Activated CD4-positive, alpha-beta T cell treated with anti-CD3 and anti-CD28 coated beads, Interleukin-2, amount 50 U/mL, for 4 hours (primary cell): Measurements from ENCODE around the gene DAPK3.
"Not testable (repeated sequence)": the region's sequence is repeated elsewhere in the genome, so short reads cannot be mapped to it uniquely, and the experiment has no call there.

ENCODE experiments used
- DNase-seq, 2 experiments: peaks; one replicate each; pipeline ENCODE4 v3.0.0-alpha.2; 2020

Gene DAPK3

DNA sequence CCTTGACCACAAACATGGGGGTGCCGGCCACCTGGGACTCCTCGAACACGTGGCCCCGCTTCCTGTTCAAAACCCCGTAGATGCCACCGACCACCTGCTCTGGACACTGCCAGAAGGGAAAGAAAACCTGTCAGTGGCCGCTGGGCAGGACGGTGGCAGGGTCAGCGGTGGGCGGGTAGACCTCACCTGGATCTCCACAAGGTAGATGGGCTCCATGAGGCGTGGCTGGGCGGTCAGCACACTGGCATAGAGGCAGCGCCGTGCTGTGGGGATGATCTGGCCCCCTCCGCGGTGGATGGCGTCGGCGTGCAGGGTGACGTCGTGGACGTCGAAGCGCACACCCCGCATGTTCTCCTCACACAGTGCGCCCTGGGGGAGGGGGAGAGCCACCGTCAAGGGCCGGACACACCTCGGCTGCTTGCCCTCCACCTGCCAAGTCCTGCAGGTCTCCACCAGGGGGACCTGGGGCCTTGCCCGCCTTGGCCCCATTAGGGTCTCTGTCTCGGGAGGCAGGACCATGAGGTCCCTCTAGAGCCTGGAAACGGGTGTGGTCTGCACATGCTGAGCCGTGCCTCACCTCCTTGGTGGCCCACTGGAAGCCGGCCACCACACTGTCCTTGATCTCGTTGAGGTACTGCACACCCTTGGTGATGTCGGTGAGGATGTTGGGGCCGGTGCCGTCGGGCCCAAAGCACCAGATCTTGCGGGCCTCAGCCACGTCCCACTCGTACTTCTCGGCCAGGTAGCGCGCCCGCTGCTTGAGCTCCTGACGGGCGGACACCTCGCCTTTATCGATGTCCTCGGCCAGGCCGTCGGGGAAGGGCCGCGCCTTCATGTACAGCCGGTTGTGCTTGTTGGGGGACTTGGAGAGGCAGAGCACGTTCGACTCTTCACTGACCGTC lies 6.6 kb upstream of the DAPK3 start:
- no peak for DNase-seq

- DNase-seq, result no peak
Measured at GRCh38 chr19:3976495-3977241, 5.8 kb upstream of the DAPK3 start.

GRCh38 chr19:3975637-3976087 lies 4.8 kb upstream of the DAPK3 start:
- DNase-seq, result no peak

DNA sequence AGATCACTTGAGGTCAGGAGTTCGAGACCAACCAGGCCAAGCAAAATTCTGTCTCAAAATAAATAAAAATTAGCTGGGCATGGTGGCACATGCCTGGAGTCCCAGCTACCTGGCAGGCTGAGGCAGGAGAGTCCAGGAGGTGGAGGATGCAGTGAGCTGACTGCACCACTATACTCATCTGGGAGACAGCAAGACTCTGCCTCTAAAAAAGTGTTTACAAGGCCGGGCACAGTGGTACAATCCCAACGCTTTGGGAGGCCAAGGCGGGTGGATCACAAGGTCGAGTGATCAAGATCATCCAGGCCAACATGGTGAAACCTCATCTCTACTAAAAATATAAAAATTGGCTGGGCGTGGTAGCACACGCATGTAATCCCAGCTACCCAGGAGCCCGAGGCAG lies 4.2 kb upstream of the DAPK3 start:
- DNase-seq, result no peak

DNA sequence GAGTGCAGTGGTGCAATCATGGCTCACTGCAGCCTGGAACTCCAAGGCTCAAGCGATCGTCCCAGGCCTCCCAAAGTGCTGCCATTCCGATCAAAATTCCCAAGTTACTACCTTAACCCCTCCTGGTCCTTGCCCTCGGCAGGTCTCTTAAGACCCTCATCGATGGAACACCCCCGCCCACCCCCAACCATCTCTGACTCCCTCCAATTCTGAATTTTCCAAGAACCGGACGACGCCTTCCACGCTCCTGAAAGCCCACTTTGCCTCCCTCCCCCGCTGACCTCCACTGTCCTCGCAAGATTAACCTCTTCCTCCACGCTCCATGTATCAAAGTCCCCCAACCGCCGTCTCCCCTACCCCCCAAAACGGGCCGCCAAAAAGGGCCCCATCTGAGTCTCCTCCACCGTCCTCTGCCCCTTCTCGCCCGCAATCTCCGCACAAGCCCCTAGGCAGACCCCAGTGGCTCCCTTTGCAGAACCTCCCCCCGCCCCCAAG lies 539 bp downstream of the DAPK3 start:
- no peak for DNase-seq

DNA sequence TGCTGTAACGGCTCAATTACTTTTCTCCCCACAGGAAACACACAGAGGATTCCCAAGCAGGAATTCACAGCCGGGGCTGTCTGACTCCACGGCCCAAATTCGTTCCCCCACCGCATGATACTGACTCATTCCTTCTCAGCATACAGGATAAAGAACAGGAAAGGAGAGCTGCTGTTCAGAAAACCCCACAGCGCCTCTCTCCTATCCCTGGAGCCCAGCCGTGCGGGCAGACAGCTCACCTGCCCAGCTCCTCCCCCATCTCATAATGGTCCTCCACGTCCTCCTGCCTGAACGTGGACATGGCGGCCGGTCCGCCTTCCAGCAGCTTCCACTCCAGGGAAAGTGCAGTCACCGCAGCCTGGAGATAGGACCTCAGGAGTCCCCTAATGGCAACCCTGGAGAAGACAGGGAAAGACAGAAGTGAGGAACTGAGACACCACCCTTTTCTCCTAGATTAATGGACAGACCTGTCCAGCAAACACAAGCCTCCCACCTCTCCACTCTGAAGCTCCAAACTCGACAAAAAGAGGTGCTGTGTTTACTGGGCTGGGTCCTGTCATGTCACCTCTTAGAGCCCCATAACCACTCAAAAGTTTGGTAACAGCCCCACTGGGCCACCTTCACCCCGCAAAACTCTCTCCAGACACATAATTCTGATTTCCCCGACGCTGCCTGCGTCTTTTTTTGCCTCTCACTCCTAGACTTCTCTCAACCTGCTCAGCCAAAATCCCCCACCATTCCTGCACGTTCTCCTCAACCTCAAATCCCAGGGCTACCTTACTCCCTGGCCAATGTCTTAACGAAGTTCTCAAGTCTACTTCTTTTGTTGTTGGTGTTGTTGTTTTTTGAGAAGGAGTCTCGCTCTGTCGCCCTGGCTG lies 1.2 kb downstream of the DAPK3 start:
- DNase-seq, result no peak

GRCh38 chr19:3968556-3969434 lies 2.1 kb downstream of the DAPK3 start:
- no peak for DNase-seq

DNA sequence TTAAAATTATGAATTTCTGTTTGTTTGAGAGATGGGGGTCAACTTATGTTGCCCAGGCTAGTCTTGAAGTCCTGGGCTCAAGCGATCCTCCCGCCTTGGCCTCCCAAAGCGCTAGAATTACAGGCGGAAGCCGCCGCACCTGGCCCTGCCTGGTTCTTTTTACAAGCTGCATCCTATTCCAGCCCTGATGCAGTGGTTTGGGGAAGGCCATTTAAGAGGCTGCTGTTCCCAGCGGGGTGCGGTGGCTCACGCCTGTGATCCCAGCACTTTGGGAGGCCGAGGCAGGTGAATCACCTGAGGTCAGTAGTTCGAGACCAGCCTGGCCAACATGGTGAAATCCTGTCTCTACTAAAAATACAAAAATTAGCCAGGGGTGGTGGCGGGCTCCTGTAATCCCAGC lies 2.9 kb downstream of the DAPK3 start:
- not testable (repeated sequence) for DNase-seq

DNA sequence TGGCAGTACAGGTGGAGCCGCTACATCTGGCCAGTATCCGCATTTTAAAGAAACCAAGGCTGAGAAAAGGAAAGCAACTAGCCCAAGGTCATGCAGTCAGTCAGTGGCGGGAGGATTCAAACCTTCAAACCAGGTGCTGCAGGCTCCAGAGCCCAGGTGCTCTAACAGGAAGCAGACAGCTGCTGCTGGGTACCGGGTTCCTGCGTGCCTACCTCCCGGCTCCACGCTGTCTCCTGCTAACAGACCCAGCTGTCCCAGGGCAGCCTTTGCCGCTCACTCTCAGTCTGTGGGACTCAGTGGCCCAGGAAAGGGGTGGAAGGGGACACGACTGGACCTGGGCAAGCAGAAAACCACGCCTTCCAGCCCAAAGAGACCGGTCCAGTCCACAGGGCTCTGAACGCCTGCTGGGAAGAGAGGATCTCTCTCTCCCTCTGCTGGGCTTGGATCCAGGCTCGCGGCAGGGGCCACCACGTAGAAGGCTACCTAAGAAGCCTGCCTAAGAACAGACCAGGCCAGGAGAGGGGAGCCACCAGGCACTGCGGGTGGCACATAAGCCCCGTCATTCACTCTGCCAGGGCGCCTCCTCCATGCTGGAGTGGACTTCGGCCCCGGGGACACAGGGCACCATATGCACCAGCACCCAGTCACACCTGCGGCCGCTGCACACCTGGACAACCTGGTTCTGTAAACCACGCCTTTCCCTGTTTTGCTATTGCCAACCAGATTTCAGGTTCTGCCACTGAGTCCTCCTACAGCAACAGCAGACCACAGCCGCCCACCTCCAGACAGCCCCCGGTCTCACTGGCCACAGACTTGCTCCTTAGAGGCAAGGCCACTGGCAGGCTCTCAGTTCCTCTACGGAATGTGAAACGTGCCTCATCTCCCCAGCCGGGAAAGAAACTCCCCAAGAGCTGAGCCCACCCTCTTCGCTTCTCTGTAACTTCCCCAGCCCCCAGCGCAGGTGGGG lies 4.6 kb downstream of the DAPK3 start:
- no peak for DNase-seq

DNA sequence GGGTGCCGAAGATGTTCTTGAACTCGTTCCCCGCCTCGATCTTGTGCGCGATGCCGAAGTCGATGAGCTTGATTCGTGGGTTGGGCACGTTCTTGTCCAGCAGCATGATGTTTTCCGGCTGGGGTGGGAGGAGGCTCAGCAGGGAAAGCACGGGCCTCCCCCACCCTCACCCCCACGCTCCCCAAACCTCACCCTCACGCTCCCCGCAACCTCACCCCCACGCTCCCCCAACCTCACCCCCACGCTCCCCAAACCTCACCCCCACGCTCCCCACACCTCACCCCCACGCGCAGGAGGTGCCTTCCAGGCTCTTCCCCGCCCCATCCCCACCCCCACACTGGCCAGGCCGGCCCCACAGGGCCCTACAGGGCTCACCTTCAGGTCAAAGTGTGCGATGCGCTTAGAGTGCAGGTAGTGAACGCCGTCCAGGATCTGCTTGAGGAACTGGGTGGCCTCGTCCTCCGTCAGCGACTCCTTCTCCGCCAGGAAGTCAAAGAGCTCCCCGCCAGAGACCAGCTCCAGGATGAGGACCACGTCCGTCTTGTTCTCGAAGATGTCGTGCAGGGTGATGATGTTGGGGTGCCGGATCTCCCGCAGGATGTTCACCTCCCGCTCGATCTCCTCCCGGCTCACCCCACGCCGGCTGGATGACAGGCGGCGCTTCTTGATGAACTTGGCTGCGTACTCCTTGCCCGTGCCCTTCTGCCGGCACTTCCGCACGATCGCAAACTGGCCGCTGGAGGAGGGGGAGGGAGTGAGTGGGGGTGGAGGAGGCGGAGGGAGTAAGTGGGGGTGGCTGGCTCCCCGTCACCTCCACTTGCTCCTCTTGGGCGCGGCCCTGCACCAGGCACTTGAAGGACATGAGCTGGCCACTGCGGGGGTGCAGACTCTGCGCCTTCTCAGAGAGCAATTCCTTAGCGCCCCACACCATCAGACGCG lies 6.4 kb downstream of the DAPK3 start:
- no peak for DNase-seq

- DNase-seq, result no peak
Measured at GRCh38 chr19:3963458-3964255, 7.2 kb downstream of the DAPK3 start.

DNA sequence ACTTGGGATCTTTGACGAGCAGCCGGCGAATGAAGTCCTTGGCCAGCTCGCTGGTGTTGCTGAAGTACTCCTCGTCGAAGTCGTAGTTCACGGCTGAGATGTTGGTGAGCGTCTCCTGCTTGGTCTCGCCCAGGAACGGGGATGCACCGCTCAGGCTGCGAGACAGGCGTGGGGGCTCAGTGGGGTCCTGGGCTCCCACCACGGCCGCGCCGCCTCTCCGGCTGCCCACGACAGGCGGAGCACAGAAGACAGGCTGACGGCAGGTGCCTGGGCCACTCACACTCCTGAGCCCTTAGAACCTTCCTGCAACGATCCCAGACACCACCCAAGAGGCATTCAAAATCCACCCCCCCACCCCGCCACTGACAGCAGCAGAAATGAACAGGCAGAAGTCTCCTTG lies 9.9 kb downstream of the DAPK3 start:
- DNase-seq, result no peak

DNA sequence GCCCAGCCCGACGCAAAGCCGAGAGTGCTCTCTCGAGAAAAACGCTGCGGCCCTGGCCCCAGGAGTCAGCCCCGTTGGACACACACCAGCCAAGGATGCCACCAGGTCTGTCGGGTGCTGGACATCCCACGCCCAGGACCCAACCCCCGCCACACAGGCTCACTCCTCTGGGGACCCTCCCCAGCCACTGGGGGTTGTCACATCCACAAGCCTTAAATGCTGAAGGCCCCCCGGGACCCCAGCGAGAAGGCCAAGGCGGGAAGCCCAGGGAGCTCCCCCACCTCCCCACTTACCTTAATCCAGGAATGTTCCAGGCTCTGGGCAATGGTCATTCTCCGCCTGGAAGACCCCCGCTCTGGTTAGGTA lies 11.2 kb downstream of the DAPK3 start:
- no peak for DNase-seq

- no peak for DNase-seq
Measured at GRCh38 chr19:3958836-3959765, 11.8 kb downstream of the DAPK3 start.

- no peak for DNase-seq
Measured at GRCh38 chr19:3955688-3956087, 15.2 kb downstream of the DAPK3 start.

GRCh38 chr19:3955276-3955675 lies 15.6 kb downstream of the DAPK3 start:
- not testable (repeated sequence) for DNase-seq

DNA sequence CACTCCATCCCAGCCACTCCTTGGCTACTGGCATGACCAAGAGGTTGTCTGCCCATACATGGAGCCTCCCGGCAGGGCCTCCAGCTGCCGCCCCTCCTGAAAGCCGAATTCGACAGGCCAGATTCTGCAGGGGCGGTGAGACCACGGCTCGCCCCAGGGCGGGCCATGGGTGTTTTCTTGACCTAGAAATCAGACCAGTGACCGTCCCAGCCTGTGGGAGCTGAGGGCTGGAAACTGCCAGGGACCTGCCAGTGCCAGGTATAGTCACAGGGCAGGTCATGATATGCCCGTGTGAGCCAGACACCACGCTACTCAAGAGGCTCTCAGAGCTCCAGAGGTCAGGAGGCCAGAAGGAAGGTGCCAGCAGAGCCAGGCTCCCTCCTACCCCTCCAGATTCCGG lies 16.8 kb downstream of the DAPK3 start:
- no peak for DNase-seq
